Fibroblast of mammary gland (primary cell): ENCODE results near the gene COX19.

Experiments used
- DNase-seq: peaks from one replicate; pipeline ENCODE4 v3.0.0-alpha.2; 2010; ENCODE audit warnings: low read depth
- H3K4me3 ChIP-seq: 2 replicates; pipeline ENCODE4 v1.5.1; 2011; ENCODE audit warnings: low read depth, mild to moderate bottlenecking, low read length, moderate library complexity; ENCODE audit not compliant: control insufficient read depth
- TF ChIP-seq, protein P1 (sequence below): conservative IDR thresholded peaks from 2 replicates; pipeline ENCODE4 v1.5.1; 2011; ENCODE audit warnings: low read depth, low read length, inconsistent platforms; ENCODE audit not compliant: control insufficient read depth, insufficient read depth

The COX19 gene

DNA sequence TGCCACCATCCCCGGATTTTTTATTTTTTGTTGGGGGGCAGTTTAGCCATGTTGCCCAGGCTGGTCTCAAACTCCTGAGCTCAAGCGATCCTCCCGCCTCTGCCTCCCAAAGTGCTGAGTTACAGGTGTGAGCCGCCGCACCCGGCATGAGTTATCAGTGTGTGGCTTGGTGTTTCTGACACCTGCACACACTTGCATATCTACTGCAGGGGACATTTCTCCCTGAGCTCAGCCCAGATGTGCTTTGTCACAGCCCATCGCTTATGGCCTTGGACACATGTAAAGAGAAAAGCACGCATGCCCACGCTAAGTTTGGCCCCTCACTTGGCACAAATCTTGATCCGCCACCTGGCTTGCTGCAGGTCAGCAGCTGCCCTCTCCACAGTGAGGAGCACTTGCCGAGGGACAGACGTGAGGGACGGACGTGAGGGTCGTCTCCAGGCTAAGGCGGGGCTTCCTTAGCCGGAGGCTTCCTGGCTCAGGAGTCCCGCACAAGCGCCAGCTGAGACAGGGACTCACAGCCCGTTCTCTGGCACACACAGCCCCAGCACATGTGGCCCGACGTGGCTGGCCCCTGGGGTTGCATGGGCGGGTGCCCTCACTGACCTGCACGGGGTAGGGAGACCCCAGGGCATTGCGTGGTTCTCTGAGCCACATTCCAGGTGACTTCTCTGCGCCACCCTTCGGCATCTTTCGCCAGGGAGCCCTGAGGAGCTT lies 19.4 kb upstream of the COX19 start:
- no peak for DNase-seq
- TF ChIP-seq, protein P1, sequence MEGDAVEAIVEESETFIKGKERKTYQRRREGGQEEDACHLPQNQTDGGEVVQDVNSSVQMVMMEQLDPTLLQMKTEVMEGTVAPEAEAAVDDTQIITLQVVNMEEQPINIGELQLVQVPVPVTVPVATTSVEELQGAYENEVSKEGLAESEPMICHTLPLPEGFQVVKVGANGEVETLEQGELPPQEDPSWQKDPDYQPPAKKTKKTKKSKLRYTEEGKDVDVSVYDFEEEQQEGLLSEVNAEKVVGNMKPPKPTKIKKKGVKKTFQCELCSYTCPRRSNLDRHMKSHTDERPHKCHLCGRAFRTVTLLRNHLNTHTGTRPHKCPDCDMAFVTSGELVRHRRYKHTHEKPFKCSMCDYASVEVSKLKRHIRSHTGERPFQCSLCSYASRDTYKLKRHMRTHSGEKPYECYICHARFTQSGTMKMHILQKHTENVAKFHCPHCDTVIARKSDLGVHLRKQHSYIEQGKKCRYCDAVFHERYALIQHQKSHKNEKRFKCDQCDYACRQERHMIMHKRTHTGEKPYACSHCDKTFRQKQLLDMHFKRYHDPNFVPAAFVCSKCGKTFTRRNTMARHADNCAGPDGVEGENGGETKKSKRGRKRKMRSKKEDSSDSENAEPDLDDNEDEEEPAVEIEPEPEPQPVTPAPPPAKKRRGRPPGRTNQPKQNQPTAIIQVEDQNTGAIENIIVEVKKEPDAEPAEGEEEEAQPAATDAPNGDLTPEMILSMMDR: no peak
- H3K4me3 ChIP-seq: no peak overlapping the region

DNA sequence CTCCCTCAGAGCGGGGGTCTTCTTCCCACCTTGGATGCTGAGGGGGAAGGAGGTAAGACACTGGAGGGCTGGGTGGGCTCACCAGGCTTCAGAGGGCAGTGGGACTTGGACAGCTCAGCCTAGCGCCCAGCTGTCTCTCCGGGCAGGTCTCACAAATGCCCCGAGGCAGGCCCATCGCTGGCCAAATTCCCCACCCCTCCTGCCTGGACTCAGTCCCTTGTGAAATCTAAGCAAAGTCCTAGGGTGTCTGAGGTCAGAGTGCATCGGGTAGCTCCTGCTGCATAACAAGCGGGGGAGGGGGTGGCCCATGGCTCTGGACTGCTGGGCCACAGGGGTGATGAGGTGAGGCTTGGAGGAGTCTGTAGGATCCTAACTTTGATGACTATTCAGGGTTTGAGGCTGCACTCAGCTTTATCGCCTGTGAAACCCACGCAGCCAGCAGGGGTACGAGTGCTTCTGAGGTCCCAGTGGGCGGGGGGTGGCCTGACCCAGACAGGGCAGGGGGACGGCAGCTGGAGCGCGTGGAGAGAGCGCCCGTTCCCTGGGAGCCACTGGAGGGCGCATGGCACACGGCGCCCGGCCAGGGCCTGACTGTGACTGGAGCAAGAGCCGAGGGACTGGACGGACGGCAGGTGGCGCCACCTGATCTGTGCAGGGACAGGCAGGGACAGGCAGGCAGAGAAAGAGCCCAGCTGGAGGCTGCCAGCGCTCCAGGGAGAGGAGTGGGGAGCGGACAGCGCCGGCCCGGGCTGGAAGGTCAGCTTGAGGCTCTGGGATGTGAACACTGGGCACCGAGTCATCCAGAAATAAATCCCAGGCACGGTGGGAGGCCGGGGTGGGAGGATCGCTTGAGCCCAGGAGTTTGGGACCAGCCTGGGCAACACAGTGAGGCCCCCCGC lies 17.6 kb upstream of the COX19 start:
- TF ChIP-seq, protein P1: peak; percentile 93
- H3K4me3 ChIP-seq: no peak overlapping the region
- peak; percentile 93 for DNase-seq

DNA sequence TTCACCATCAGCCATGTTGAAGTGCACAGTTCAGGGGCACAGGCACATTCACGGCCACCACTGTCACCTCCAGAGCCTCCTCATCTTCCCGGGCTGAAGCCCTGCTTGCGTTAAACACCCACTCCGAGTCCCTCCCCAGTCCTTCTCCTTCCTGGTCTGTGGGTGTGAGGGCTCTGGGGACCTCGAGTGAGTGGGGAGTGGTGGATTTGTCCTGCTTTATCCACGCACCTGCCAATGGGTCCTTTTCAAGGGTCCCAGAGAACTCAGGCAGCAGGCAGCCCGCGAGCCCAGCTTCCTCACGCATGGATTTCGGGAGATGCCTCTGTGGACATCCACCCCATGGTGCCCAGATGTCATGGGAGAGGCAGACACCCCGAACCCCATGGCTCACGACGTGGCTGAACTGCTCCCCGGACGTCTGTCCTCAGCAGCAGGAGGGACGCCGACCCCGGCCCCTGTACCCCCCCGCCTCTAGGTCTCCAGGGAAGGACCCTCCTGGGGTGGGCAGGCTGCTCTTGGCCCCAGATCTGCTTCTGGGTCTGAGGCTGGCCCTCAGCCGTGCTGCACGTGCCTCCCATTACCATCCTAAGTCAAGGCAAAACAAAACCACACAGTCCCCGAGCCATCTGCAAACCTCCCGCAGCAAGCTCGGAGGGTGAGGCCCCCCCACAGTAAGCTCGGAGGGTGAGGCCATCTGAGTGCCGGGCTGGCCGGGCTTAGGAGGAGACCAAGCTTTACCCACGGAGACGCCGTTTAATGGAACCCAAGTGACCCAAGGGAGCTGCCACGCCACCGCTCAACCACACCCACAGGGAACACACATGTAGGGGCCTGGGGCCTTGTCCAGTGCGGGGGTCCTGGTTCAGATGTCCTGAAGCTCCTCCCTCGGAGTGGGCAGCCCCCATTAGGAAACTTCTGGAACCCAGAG lies 16.6 kb upstream of the COX19 start:
- no peak for DNase-seq
- no peak overlapping the region for H3K4me3 ChIP-seq
- TF ChIP-seq, protein P1: no peak

DNA sequence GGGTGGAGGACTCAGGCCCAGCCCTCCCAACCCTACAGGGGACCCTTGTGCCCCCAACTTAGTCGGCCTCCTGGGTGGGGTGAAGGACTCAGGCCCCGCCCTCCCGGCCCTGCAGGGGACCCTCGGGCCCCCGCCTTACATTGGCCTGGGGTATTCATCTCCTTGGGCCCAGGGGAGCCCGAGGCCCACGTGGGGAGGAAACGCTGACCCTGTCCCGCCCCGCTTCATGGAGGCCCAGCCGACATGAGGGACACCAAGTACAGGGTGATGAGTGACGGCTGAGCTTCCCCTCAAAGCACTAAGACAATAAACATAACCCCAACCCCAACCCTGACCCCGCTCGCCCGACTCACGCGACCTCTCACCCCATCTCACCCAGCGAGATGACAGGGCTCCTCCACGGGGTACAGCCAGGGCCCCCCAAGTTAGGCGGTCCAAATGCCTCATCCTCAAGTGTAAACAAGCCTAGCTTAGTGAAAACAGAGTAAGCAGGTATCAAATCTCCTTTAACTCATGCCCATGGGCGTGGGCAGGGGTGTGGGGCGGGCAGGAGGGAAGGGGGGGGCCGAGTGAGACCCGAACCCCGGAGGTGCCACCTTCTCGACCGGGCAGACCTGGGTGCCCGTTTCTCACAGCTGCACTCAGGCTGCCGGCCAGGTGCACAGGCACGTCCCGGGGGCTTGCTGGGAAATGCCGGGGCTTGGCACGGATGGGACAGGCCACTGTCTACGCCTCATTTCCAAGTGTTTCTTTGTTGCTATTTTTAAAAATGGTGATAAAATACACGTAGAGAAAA lies 15.8 kb upstream of the COX19 start:
- no peak for DNase-seq
- no peak overlapping the region for H3K4me3 ChIP-seq
- TF ChIP-seq, protein P1: no peak

DNA sequence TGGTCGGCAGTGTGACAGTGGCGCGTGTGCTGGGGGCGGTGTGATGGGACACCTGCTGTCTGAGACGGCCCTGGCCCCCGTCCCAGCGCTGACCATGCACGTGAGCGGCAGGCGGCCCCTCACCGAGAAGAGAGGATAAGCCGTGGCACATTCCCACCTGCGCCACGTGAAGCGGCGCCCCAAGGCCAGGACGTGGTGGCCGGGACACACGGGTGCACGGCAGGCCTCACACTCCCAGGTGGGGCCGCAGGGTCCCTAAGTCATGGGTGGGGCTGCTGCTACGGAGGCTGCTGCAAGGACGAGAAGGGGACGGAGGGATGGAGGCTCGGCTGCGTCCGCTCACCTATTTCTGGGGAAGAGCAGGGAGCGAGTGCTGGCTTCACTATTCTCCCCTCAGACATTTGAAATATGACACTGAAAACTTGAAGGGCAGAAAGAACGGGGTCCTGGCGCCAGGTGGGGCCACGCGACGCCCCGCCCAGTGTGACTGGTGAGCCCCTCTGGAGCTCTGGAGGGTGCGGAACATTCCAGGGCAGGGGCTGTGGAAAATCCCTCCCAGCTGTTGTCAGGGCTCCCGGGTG lies 15.1 kb upstream of the COX19 start:
- no peak for DNase-seq
- TF ChIP-seq, protein P1: no peak
- H3K4me3 ChIP-seq: no peak overlapping the region
